Osteocyte (in vitro differentiated cells): ENCODE results near the gene CDC23. TPM values are rescaled to one million over a fixed set of nuclear protein-coding genes. Genes with fewer than 3 reads are reported as not detected.

Experiments
- DNase-seq: peaks from one replicate; pipeline ENCODE4 v3.0.0; 2021; ENCODE audit warnings: mixed read lengths; ENCODE audit not compliant: unreplicated experiment; ENCODE audit errors: extremely low spot score
- H3K27ac Mint-ChIP-seq: one replicate; pipeline ENCODE4 v1.8.0; 2021; ENCODE audit warnings: mild to moderate bottlenecking, mixed read lengths; ENCODE audit not compliant: unreplicated experiment
- H3K27me3 Mint-ChIP-seq: one replicate; pipeline ENCODE4 v1.8.0; 2021; ENCODE audit warnings: mixed read lengths; ENCODE audit not compliant: unreplicated experiment
- H3K36me3 Mint-ChIP-seq: one replicate; pipeline ENCODE4 v1.8.0; 2021; ENCODE audit warnings: mixed read lengths; ENCODE audit not compliant: unreplicated experiment
- H3K4me1 Mint-ChIP-seq: one replicate; pipeline ENCODE4 v1.8.0; 2021; ENCODE audit warnings: mixed read lengths; ENCODE audit not compliant: unreplicated experiment
- H3K4me3 Mint-ChIP-seq: one replicate; pipeline ENCODE4 v1.8.0; 2021; ENCODE audit warnings: mild to moderate bottlenecking, moderate library complexity, mixed read lengths; ENCODE audit not compliant: unreplicated experiment
- H3K9me3 Mint-ChIP-seq: one replicate; pipeline ENCODE4 v1.8.0; 2021; ENCODE audit warnings: mixed read lengths; ENCODE audit not compliant: unreplicated experiment
- CTCF ChIP-seq: fragments of 200-600 bp; sonication (generic); IDR thresholded peaks from 2 replicates; pipeline ENCODE4 v1.5.0; 2021; ENCODE audit warnings: antibody characterized with exemption, mild to moderate bottlenecking, moderate library complexity
- total RNA-seq: library from RNA; stranded (reverse); gene quantifications from 2 replicates; pipeline ENCODE4 v1.2.1, GENCODE V29; 2021

Gene CDC23
- total RNA-seq, 1 donor from 2014 or later = 37.6 TPM

GRCh38 chr5:138230261-138230660 is 17.1 kb upstream of the CDC23 start:
- TF ChIP-seq CTCF = no peak
- DNase-seq = no peak
- Mint-ChIP-seq H3K27ac (no peak overlapping the region), H3K4me3 (no peak overlapping the region), H3K27me3 (peaks cover 8% of the 10 kb centered on the region), H3K4me1 (peaks cover 2% of the 10 kb centered on the region), H3K9me3 (no peaks in the 10 kb centered on the region), H3K36me3 (no peaks in the 10 kb centered on the region)

GRCh38 chr5:138229387-138229786 is 16.3 kb upstream of the CDC23 start:
- no peaks in the 10 kb centered on the region for H3K36me3 Mint-ChIP-seq
- no peak for DNase-seq
- H3K9me3 Mint-ChIP-seq = no peaks in the 10 kb centered on the region
- peaks cover 2% of the 10 kb centered on the region for H3K4me1 Mint-ChIP-seq
- no peak for TF ChIP-seq CTCF
- H3K4me3 Mint-ChIP-seq = no peak overlapping the region
- H3K27ac Mint-ChIP-seq = no peak overlapping the region
- H3K27me3 Mint-ChIP-seq = peaks cover 5% of the 10 kb centered on the region

- DNase-seq = no peak
- no peaks in the 10 kb centered on the region for H3K9me3 Mint-ChIP-seq
- H3K36me3 Mint-ChIP-seq = no peaks in the 10 kb centered on the region
- H3K27me3 Mint-ChIP-seq = peaks cover 2% of the 10 kb centered on the region
- no peak overlapping the region for H3K27ac Mint-ChIP-seq
- no peak for TF ChIP-seq CTCF
- peaks cover 5% of the 10 kb centered on the region for H3K4me1 Mint-ChIP-seq
- H3K4me3 Mint-ChIP-seq = no peak overlapping the region
These were observed 13.8 kb upstream of the CDC23 start for GRCh38 chr5:138226910-138227309.

- peaks cover 4% of the 10 kb centered on the region for H3K4me1 Mint-ChIP-seq
- DNase-seq = no peak
- no peaks in the 10 kb centered on the region for H3K9me3 Mint-ChIP-seq
- H3K36me3 Mint-ChIP-seq = no peaks in the 10 kb centered on the region
- no peak for TF ChIP-seq CTCF
- no peaks in the 10 kb centered on the region for H3K27me3 Mint-ChIP-seq
- no peak overlapping the region for H3K27ac Mint-ChIP-seq
- no peak overlapping the region for H3K4me3 Mint-ChIP-seq
These were observed 11.6 kb upstream of the CDC23 start for GRCh38 chr5:138224712-138225111.

GRCh38 chr5:138223532-138223931 is 10.4 kb upstream of the CDC23 start:
- H3K27me3 Mint-ChIP-seq = peaks cover 3% of the 10 kb centered on the region
- no peaks in the 10 kb centered on the region for H3K9me3 Mint-ChIP-seq
- no peak for DNase-seq
- no peak overlapping the region for H3K27ac Mint-ChIP-seq
- no peaks in the 10 kb centered on the region for H3K36me3 Mint-ChIP-seq
- no peak for TF ChIP-seq CTCF
- peaks cover 4% of the 10 kb centered on the region for H3K4me1 Mint-ChIP-seq
- no peak overlapping the region for H3K4me3 Mint-ChIP-seq
